ENCODE results near the gene CRP. TPM values are rescaled to one million over a fixed set of nuclear protein-coding genes. Genes with fewer than 3 reads are reported as not detected.
"Not testable (repeated sequence)": the region's sequence is repeated elsewhere in the genome, so short reads cannot be mapped to it uniquely, and the experiment has no call there.

Gene CRP
- total RNA-seq, 1 donor from 2014 or later = not detected

DNA sequence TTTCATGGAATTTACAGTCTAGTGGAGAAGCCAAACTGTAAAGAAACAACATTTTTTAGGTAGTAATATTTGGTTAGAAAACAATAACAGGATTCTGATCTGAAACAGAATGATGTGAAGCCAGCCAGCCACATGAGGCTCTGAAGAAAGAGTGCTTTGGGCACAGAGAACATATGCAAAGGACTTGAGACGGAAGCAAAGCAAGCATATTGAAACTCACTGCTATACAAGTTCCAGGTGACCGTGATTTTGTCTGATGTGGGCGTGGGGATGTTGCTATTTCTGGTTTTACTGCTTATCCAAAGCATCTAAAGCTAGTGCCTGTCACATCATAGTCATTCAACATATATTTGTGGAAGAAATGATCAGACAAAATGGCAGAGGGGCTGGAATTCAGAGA lies 14.7 kb downstream of the CRP start:
- ATAC-seq = no peak

DNA sequence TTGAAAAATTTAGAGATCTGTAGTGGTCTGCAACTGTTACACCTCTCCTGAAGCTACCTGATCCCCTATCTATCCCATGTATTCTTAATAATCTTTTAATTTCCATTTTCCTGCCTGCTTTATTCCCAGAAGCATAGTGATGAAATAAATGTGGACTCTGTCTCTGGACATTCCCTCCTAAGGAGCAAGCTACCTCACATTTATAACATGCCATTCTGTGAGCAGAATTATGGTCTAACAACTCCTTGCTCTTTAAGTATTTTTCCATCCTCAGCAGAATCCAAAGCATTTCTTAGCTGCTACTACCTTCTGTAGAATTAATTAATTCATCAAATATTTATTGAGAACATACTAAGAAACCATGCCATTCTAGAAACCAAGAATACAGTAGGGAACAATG lies 15.1 kb downstream of the CRP start:
- no peak for ATAC-seq

DNA sequence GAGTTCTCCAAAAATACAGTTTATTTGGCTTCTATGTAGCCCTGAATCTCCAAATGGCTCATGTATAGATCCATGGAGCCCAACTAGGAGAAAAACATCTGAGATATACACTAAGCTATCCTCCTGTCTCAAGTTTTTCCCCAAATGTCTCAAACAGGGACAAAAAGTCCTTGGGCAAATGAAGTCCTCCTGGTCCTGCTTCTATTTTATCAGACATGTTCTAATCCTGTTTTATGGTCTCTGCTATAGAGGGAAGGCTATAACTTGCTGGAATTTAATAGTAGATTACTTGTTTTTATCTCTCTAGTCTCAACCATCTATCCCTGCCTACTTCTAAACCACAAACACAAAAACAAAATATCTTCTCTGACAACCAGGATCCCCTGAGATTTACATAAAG lies 26.9 kb downstream of the CRP start:
- ATAC-seq = no peak

DNA sequence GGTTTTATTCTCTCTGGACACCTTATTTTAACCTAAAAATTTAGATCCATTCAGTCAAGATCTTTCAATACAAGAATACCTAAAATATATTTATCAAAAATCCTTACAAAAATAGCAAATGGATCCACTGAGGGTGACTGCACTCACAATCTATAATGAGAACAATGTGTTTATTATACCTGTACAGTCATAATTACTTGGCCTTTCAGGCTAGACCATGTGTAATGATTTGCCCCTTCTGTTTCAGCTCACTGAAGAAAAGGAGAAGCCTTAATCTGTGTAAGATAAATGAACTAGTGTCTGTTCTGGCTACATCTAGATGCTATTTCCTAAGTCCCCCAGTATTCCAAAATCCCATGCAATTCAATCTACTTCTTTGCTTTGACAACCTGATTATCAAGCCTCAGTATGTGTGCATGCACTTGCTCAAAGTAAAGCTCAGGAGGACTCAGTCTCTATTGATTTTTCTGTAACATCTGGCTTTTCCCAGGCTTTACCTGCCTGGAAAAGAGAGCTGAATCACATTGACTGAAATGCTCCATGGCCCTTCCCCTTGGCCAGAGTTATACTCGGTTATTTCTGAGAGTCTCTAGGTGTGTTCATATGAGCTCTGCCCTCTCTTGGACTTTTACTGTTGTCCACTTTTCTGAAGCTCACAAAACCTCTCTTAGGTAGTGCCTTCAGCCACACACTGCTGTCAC lies 27.6 kb downstream of the CRP start:
- no peak for ATAC-seq

DNA sequence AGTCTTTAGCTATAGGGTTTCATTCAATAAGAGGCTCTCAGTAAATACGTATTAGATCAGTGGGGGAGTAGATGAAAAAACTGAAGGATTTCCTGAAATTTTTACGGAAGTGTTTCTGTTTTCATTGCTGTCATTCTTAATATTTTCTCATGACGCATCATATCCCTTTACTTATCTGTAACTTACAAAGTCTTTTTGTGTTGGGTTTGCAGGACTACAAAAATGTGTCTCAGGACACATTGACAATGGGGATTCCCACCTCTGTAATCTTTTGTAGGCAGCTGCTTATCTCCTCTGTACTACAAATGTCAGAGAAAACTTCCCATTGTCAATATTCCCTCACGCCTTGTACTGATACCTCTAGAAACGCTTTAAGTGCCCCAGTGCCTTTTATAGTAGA lies 35.5 kb downstream of the CRP start:
- no peak for ATAC-seq

DNA sequence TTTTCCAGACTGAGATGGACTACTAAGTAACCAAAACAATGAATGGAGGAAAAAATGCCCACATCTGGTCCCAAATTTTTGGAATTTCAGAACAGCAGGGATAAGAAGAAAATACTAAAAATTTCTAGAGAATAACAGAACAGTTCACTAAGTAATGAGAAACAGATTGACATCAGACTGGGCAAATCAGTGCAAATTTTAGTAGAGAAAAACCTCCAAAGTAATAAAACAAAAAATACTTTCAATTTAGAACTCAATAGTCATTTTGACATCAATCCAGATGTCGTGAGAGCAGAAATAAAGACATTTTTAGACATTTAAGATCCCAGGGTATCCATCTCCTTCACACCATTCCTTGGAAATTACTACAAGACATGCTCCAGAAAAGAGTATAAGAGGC lies 39.3 kb downstream of the CRP start:
- ATAC-seq = no peak

DNA sequence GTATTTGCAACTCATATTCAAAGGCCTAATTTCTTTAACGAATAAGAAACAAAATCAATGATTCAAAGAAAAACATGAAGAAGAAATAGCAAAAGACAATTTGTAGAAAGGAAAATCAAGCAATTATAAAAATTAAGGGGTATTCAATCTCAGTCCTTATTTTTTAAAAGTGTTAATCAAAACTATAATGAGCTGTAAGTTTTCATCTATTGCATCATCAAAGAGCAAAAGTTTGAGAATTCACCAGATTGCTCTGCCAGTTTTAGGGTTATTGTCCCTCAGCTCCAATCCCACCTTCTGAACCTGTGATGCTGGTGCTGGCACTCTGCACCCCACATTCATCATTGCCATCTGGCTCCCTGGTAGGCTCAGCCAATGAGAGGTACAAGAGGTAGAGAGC lies 42.0 kb downstream of the CRP start:
- ATAC-seq = not testable (repeated sequence)

DNA sequence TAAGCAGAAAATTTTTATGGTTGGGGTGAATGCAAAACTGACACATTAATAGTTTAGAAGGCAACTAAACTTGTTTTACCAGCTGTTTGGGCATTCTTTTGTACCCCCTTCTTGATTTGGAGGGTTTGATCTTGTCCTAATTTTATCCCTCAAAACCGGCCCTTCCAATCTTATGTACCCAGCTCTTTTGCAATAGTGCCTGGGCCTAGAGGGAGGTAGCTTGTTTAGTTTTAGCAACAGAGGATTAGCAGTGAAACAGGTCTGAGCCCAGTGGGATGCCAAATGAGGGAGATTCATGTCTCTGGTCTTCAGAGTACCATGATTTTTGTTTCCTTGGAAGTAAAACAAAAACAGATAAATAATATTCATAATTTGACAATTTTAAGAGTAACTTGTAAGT lies 45.1 kb downstream of the CRP start:
- ATAC-seq = no peak

DNA sequence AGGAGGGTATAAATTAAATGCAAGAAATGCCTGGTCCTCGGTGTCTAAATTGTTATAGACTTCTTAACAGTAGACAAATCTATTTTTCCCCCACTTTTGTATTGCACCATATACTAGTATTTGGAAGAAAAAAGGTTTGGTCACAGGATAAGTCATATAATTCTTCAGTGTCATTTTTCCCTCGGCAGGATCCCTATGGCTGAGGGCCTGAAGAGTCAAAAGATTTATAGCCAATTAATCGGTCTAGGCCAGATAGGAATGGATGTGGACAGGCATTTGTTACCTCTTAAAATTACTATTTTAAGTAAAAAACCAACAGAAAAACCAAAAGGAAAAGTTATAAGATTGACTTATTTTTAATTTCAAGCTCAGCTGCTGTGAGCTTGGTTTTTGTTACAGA lies 45.6 kb downstream of the CRP start:
- no peak for ATAC-seq

DNA sequence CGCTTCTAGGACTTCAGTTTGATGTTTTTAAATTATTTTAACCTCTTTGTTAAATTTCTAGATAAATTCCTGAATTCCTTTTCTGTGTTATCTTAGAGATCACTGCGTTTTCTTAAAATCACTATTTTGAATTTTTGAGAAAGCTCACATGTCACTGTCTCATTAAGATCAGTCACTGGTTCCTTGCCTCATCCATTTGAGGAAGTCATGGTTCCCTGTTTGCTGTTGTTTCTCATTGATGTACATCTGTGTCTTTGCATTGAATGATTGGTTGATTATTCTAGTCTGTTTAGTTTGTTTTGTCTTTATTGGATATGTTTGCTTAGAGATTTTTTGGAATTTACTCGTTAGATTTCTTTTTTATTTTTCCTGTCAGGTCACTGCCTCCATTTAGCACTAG lies 50.1 kb downstream of the CRP start:
- no peak for ATAC-seq

DNA sequence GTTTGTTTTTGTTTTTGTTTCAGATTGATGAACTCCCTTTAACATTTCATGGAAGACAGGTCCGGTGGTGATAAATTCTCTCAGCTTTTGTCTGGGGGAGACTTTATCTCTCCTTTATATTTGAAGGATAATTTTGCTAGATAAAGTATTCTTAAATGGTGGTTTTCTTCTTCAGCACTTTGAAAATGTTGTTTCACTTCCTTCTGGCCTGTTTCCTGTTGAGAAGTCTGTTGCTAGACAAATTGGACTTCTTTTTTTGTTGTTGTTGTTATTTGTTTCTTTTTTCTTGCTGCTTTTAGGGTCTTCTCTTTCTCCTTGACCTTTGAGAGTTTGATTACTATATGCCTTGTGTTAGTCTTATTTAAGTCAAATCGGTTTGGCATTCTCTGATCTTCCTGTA lies 50.8 kb downstream of the CRP start:
- ATAC-seq = no peak

Other genes with a start within 250 kb of the CRP start
- gene OR10J5, start 178.6 kb downstream of the CRP start, total RNA-seq = not detected
- not detected for gene APCS, start 126.8 kb downstream of the CRP start, total RNA-seq
- gene DUSP23, start 66.4 kb upstream of the CRP start, total RNA-seq = 62.4 TPM
- not detected for gene FCRL6, start 87.8 kb upstream of the CRP start, total RNA-seq
- gene SLAMF8, start 112.3 kb upstream of the CRP start, total RNA-seq = 0.80 TPM
- 1.2 TPM for gene VSIG8, start 148.1 kb upstream of the CRP start, total RNA-seq
- 1.5 TPM for gene CFAP45, start 185.6 kb upstream of the CRP start, total RNA-seq
- 406 TPM for gene TAGLN2, start 210.9 kb upstream of the CRP start, total RNA-seq
- 13.0 TPM for gene IGSF9, start 231.0 kb upstream of the CRP start, total RNA-seq
- gene SLAMF9, start 239.6 kb upstream of the CRP start, total RNA-seq = 0.28 TPM